ENCODE measurements around the gene RMP24.

Gene RMP24

DNA sequence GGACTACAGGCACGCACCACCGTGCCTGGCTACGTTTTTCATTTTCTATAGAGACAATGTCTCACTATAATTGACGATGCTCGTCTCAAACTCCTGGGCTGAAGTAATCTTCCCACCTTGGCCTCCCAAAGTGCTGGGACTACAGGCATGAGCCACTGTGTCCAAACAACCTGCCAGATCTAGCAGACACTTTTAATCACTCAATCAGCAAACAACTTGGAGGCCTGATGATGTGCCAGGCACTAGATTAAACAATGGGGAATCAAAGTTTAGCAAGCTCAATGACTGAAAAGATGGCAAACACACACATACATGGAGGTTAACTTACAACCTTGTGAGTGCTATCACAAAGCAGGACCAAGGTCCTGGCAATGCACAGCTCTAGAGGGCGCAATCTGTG lies 29.8 kb upstream of the RMP24 start:
- TF ChIP-seq CHD2 (IDR thresholded peaks at IDR 0.05; ENCODE audit: low read length, partially characterized antibody) (no peak), SIN3A (IDR thresholded peaks at IDR 0.05; ENCODE audit: borderline replicate concordance, low read depth, low read length) (no peak), ELF1 (IDR thresholded peaks at IDR 0.05) (no peak), TCF12 (IDR thresholded peaks at IDR 0.05) (no peak), MEF2A (IDR thresholded peaks at IDR 0.05; ENCODE audit: borderline replicate concordance, low read depth) (no peak), RXRA (IDR thresholded peaks at IDR 0.05; ENCODE audit: borderline replicate concordance, low read depth) (no peak), YY1 (IDR thresholded peaks at IDR 0.05; ENCODE audit: low read depth) (no peak)
- TF ChIP-seq, protein P1, sequence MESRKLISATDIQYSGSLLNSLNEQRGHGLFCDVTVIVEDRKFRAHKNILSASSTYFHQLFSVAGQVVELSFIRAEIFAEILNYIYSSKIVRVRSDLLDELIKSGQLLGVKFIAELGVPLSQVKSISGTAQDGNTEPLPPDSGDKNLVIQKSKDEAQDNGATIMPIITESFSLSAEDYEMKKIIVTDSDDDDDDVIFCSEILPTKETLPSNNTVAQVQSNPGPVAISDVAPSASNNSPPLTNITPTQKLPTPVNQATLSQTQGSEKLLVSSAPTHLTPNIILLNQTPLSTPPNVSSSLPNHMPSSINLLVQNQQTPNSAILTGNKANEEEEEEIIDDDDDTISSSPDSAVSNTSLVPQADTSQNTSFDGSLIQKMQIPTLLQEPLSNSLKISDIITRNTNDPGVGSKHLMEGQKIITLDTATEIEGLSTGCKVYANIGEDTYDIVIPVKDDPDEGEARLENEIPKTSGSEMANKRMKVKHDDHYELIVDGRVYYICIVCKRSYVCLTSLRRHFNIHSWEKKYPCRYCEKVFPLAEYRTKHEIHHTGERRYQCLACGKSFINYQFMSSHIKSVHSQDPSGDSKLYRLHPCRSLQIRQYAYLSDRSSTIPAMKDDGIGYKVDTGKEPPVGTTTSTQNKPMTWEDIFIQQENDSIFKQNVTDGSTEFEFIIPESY (IDR thresholded peaks at IDR 0.05; ENCODE audit: borderline replicate concordance, low read depth), result no peak
- TF ChIP-seq, protein P2, sequence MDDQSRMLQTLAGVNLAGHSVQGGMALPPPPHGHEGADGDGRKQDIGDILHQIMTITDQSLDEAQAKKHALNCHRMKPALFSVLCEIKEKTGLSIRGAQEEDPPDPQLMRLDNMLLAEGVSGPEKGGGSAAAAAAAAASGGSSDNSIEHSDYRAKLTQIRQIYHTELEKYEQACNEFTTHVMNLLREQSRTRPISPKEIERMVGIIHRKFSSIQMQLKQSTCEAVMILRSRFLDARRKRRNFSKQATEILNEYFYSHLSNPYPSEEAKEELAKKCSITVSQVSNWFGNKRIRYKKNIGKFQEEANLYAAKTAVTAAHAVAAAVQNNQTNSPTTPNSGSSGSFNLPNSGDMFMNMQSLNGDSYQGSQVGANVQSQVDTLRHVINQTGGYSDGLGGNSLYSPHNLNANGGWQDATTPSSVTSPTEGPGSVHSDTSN (IDR thresholded peaks at IDR 0.05), result no peak
- TF ChIP-seq, protein P3, sequence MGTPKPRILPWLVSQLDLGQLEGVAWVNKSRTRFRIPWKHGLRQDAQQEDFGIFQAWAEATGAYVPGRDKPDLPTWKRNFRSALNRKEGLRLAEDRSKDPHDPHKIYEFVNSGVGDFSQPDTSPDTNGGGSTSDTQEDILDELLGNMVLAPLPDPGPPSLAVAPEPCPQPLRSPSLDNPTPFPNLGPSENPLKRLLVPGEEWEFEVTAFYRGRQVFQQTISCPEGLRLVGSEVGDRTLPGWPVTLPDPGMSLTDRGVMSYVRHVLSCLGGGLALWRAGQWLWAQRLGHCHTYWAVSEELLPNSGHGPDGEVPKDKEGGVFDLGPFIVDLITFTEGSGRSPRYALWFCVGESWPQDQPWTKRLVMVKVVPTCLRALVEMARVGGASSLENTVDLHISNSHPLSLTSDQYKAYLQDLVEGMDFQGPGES (IDR thresholded peaks at IDR 0.05; ENCODE audit: low read depth, low read length), result no peak
- TF ChIP-seq, protein P4, sequence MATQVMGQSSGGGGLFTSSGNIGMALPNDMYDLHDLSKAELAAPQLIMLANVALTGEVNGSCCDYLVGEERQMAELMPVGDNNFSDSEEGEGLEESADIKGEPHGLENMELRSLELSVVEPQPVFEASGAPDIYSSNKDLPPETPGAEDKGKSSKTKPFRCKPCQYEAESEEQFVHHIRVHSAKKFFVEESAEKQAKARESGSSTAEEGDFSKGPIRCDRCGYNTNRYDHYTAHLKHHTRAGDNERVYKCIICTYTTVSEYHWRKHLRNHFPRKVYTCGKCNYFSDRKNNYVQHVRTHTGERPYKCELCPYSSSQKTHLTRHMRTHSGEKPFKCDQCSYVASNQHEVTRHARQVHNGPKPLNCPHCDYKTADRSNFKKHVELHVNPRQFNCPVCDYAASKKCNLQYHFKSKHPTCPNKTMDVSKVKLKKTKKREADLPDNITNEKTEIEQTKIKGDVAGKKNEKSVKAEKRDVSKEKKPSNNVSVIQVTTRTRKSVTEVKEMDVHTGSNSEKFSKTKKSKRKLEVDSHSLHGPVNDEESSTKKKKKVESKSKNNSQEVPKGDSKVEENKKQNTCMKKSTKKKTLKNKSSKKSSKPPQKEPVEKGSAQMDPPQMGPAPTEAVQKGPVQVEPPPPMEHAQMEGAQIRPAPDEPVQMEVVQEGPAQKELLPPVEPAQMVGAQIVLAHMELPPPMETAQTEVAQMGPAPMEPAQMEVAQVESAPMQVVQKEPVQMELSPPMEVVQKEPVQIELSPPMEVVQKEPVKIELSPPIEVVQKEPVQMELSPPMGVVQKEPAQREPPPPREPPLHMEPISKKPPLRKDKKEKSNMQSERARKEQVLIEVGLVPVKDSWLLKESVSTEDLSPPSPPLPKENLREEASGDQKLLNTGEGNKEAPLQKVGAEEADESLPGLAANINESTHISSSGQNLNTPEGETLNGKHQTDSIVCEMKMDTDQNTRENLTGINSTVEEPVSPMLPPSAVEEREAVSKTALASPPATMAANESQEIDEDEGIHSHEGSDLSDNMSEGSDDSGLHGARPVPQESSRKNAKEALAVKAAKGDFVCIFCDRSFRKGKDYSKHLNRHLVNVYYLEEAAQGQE (IDR thresholded peaks at IDR 0.05; ENCODE audit: low read depth, low read length), result no peak
- Histone ChIP-seq H3K4me2 (no peak overlapping the region), H3K4me1 (ENCODE audit: control insufficient read depth in 1 of 2, insufficient read depth in 2 of 2, low read depth in 1 of 2, low read length in 1 of 2) (no peaks in the 10 kb centered on the region; a peak in 1 of 4 replicates), H3K79me2 (ENCODE audit: insufficient read depth) (no peaks in the 10 kb centered on the region), H2AFZ (ENCODE audit: low read depth) (no peak overlapping the region), H3F3A (replicated peaks; ENCODE audit: insufficient read depth) (no peaks in the 10 kb centered on the region), H3K9me2 (no peaks in the 10 kb centered on the region), H3K27me3 (ENCODE audit: insufficient read depth) (no peaks in the 10 kb centered on the region), H3K27ac (ENCODE audit: low read depth in 2 of 2, low read length in 1 of 2) (no peak overlapping the region), H3K36me3 (replicated peaks in 1 of 2; ENCODE audit: control insufficient read depth in 1 of 2, insufficient read depth in 2 of 2, low read length in 1 of 2) (no peaks in the 10 kb centered on the region), H4K20me1 (ENCODE audit: insufficient read depth) (no peaks in the 10 kb centered on the region), H3K4me3 (ENCODE audit: low read depth in 2 of 2, low read length in 1 of 2) (no peak overlapping the region), H3K9ac (no peak overlapping the region), H3K9me3 (no peaks in the 10 kb centered on the region)
- ChIA-PET POLR2A (no interaction called here), CTCF (interaction anchor here (2.6 kb wide), 1 partner anchor 7 kb away, joined by 21 read pairs; no protein-coding TSS in a partner anchor)
- WGBS (ENCODE audit: low lambda C conversion rate), result 86% methylated on average over 5 of the region's 6 CpGs
- no peak for DNase-seq
